Omental fat pad (tissue), 4 donors: ENCODE data around the gene KIAA0232. TPM values are rescaled to one million over a fixed set of nuclear protein-coding genes. Genes with fewer than 3 reads are reported as not detected.

Source experiments
- ATAC-seq: fragments of 150-250 bp; one replicate; pipeline ENCODE4 v1.9.1; 2016; ENCODE audit warnings: mild to moderate bottlenecking, moderate library complexity; ENCODE audit not compliant: low FRiP score
- DNase-seq: peaks from one replicate; pipeline ENCODE4 v3.0.0-alpha.2; 2019; ENCODE audit warnings: low spot score
- CTCF ChIP-seq, 3 donors: fragments of 450-650 bp; IDR thresholded peaks; one replicate each; pipeline ENCODE4 v1.5.1; 2016 to 2017; ENCODE audit warnings: antibody characterized with exemption in 3 of 3, mild to moderate bottlenecking in 3 of 3, moderate library complexity in 2 of 3
- total RNA-seq, 4 donors: library from RNA; depleted of rRNA; stranded (reverse); fragments of >200 nt; gene quantifications; one replicate each; pipeline ENCODE4 v1.1.0, GENCODE V29; 2016

The KIAA0232 gene
- total RNA-seq, 4 donors from 2014 or later = 26.4 to 29.8 (median 27.0) TPM

DNA sequence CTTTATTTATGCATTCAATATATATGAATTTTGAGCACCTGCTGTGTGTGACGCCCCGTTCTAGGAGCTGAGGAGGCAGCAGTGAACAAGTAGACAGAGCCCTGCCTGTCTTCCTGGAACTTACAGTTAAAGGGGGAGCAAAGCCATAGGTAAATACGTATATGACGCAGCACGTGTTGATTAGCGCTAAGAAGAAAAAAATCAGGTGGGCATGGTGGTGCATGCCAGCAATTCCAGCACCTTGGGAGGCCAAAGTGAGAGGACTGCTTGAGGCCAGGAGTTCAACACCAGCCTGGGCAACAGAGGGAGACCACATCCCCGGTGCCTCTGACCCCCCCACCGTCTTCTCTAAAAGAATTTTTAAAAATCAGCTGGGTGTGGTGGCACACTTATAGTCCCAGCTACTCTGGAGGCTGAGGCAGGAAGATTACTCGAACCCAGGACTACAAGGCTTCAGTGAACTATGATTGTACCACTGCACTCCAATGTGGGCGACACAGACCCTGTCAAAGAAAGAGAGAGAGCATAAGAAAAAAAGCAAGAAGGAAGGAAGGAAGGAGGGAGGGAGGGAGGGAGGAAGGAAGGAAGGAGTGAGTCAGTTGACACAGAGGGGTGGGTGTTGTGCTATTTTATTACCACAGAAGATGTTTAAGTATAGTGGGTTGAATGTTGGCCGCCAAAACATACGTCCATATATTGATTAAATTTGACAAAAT lies 5.4 kb upstream of the KIAA0232 start:
- DNase-seq (no peak), ATAC-seq (no peak)
- no peak for TF ChIP-seq CTCF (IDR thresholded peaks at IDR 0.05)

GRCh38 chr4:6777636-6778281 lies 4.8 kb upstream of the KIAA0232 start:
- no peak for DNase-seq
- ATAC-seq = no peak

GRCh38 chr4:6778435-6778834 lies 4.1 kb upstream of the KIAA0232 start:
- no peak for TF ChIP-seq CTCF (IDR thresholded peaks at IDR 0.05)
- ATAC-seq (no peak), DNase-seq (no peak)

More at GRCh38 chr4:6777636-6778281, 4.8 kb upstream of the KIAA0232 start:
- TF ChIP-seq CTCF (IDR thresholded peaks at IDR 0.05) = no peak

GRCh38 chr4:6779667-6780565 lies 2.6 kb upstream of the KIAA0232 start:
- no peak for TF ChIP-seq CTCF (IDR thresholded peaks at IDR 0.05)
- no peak for ATAC-seq
- DNase-seq = no peak

- no peak for TF ChIP-seq CTCF (IDR thresholded peaks at IDR 0.05)
- no peak for ATAC-seq
These were observed 1.4 kb upstream of the KIAA0232 start for GRCh38 chr4:6781113-6781512.

GRCh38 chr4:6781561-6781960 lies 966 bp upstream of the KIAA0232 start:
- DNase-seq (no peak), ATAC-seq (no peak)
- no peak for TF ChIP-seq CTCF (IDR thresholded peaks at IDR 0.05)

More at GRCh38 chr4:6781113-6781512, 1.4 kb upstream of the KIAA0232 start:
- DNase-seq = no peak
